Type B pancreatic cell (in vitro differentiated cells): ENCODE measurements around the gene RNF157. TPM values are rescaled to one million over a fixed set of nuclear protein-coding genes. Genes with fewer than 3 reads are reported as not detected.

Source experiments
- DNase-seq: peaks from one replicate; pipeline ENCODE4 v3.0.0; 2021; ENCODE audit warnings: mixed read lengths; ENCODE audit not compliant: unreplicated experiment; ENCODE audit errors: extremely low spot score
- H3K27ac Mint-ChIP-seq: 2 replicates; pipeline ENCODE4 v1.8.0; 2021; ENCODE audit warnings: mild to moderate bottlenecking, mixed read lengths
- H3K27me3 Mint-ChIP-seq: 2 replicates; pipeline ENCODE4 v1.8.0; 2021; ENCODE audit warnings: mixed read lengths
- H3K36me3 Mint-ChIP-seq: 2 replicates; pipeline ENCODE4 v1.8.0; 2021; ENCODE audit warnings: mixed read lengths
- H3K4me1 Mint-ChIP-seq: one replicate; pipeline ENCODE4 v1.8.0; 2021; ENCODE audit warnings: mixed read lengths; ENCODE audit not compliant: unreplicated experiment
- H3K4me3 Mint-ChIP-seq: 2 replicates; pipeline ENCODE4 v1.8.0; 2021; ENCODE audit warnings: mild to moderate bottlenecking, mixed read lengths
- H3K9me3 Mint-ChIP-seq: 2 replicates; pipeline ENCODE4 v1.8.0; 2021; ENCODE audit warnings: mixed read lengths
- long read RNA-seq: library from polyadenylated mRNA; unstranded; transcript quantifications from one replicate; pipeline ENCODE4 v2.0.0, GENCODE V29; 2020
- total RNA-seq: library from RNA; stranded (reverse); gene quantifications from 2 replicates; pipeline ENCODE4 v1.2.1, GENCODE V29; 2021; ENCODE audit warnings: low replicate concordance
- TF ChIP-seq, protein P1 (sequence below): fragments of 200-600 bp; sonication (generic); conservative IDR thresholded peaks from 2 replicates; pipeline ENCODE4 v1.5.0; 2021; ENCODE audit warnings: antibody characterized with exemption, mild to moderate bottlenecking

Gene RNF157
- 5.4 and 27.0 TPM in 2 replicates for total RNA-seq
- long read RNA-seq, full-length matches to known transcripts: 1 of 4 reads
- long read RNA-seq, partial matches to known transcripts: 3 of 4 reads
- long read RNA-seq, other reads (novel, unspliced or antisense): 0 of 4 reads

DNA sequence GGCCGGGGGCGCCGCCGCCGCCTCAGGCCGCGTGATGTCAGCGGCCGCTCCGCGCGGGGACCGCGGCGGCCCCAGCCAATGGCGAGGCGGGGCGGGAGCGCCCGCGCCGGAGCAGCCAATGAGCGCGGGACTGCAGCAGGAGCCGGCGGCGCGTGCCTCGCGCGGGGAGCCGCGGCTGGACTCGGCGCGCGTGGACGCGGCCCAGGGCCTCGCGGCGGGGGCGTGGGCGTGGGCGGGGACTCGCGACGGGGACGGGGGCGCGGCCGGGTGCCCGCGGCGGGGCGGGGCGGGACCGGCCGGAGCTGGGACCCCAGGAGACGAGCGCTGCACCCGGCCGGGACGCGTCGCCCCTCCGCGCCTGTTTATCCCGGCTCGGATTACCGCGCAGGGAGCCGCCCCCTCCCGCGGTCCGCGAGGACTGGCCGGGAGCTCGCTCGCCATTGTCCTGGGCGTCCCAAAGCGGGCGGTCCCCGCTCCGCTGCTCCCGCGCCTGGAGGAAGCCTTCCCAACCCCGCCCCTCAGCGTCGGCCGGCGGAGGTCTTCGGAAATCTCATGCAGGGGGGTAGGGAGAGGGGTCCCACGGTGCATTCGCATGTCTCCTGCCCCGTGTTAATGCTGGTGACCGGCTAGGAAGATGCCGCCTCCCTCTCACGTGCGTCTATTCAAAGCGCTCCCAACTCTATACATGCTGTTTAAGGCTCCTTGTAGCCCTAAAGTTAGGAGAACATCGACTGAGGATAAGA, at the start of gene RNF157:
RNF157 (minus strand) TSS at position 33 of the 743 bp plus-strand sequence. CDS start 253 bp downstream, outside the sequence.
- no peaks in the 10 kb centered on the region for H3K36me3 Mint-ChIP-seq
- H3K27me3 Mint-ChIP-seq: peaks cover 13% of the 10 kb centered on the region
- peaks cover 36% of the 10 kb centered on the region for H3K4me1 Mint-ChIP-seq
- peak; percentile 77 for DNase-seq
- H3K27ac Mint-ChIP-seq: peak within 1 kb of the TSS; percentile 76
- TF ChIP-seq, protein P1, sequence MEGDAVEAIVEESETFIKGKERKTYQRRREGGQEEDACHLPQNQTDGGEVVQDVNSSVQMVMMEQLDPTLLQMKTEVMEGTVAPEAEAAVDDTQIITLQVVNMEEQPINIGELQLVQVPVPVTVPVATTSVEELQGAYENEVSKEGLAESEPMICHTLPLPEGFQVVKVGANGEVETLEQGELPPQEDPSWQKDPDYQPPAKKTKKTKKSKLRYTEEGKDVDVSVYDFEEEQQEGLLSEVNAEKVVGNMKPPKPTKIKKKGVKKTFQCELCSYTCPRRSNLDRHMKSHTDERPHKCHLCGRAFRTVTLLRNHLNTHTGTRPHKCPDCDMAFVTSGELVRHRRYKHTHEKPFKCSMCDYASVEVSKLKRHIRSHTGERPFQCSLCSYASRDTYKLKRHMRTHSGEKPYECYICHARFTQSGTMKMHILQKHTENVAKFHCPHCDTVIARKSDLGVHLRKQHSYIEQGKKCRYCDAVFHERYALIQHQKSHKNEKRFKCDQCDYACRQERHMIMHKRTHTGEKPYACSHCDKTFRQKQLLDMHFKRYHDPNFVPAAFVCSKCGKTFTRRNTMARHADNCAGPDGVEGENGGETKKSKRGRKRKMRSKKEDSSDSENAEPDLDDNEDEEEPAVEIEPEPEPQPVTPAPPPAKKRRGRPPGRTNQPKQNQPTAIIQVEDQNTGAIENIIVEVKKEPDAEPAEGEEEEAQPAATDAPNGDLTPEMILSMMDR: no peak
- peak within 1 kb of the TSS; percentile 88 for H3K4me3 Mint-ChIP-seq
- H3K9me3 Mint-ChIP-seq: no peaks in the 10 kb centered on the region

DNA sequence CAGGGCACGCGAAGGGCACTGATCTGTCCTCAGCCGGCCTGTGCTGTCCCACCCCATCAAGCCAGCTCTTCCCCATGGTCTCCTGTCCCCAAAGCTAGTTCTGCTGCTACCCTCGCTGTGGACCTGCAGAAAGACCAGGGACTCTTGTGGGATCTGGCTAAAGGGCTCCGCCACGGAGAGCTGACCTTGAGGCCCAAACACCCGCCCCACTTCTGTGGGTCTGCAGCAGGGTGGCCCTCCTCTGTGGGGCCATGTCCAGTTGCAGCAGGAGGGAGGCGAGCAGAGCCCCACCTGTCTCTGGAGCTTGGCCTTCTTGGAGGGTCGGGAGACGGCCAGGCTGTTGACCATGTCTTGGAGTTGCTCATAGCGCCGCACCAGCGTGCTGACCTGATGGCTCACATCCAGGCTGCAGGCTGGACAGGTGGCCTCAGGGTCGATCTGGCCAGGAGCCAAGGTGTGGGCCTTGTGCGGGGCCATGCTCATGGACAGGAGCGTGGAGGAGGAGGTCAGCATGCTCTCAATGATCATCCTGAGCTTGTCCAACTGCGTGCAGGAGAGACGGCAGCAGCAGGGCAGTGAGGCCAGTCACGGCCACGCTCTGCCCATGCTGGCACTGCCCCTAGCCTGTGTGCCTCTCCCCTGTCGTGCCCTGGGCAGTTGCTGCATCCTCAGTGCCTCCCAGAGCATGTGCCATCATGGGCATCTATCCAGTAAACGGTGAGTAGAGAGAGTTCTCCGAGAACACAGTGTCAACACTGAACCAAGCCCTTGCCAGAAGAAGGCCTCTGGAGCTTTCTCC, 41.5 kb upstream of the RNF157 start:
- H3K4me3 Mint-ChIP-seq: no peak overlapping the region
- DNase-seq: no peak
- no peak overlapping the region for H3K27ac Mint-ChIP-seq
- no peaks in the 10 kb centered on the region for H3K9me3 Mint-ChIP-seq
- H3K36me3 Mint-ChIP-seq: peaks cover 3% of the 10 kb centered on the region
- peaks cover 3% of the 10 kb centered on the region for H3K4me1 Mint-ChIP-seq
- TF ChIP-seq, protein P1: no peak
- no peaks in the 10 kb centered on the region for H3K27me3 Mint-ChIP-seq

DNA sequence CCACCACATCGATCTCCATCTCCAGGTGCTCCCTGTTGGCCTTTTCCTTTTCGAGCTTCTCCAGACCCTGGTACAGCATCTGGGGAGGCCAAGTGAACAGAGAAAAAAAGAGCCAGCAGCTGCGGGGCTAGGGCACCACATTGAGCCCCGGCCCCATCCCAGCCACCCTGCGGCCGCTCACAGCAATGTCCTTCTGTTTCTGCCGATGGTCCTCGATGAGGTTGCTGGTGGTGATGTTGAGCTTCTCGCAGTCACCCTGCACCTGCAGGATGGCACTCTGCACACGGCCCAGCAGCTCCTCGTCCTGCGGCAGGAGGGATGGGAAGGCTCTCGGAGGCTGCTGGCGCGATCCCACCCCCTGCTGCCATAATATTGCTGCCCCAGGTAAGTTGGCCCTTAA, 40.4 kb upstream of the RNF157 start:
- Mint-ChIP-seq H3K9me3 (no peaks in the 10 kb centered on the region), H3K4me1 (peaks cover 7% of the 10 kb centered on the region), H3K36me3 (no peaks in the 10 kb centered on the region), H3K27me3 (no peaks in the 10 kb centered on the region), H3K27ac (no peak overlapping the region), H3K4me3 (no peak overlapping the region)
- DNase-seq: no peak
- TF ChIP-seq, protein P1: no peak

GRCh38 chr17:76279742-76280287, 39.5 kb upstream of the RNF157 start:
- H3K27ac Mint-ChIP-seq: peak overlapping the region; percentile 36
- TF ChIP-seq, protein P1: peak; percentile 31
- DNase-seq: no peak
- H3K4me3 Mint-ChIP-seq: no peak overlapping the region
- H3K27me3 Mint-ChIP-seq: no peaks in the 10 kb centered on the region
- H3K36me3 Mint-ChIP-seq: no peaks in the 10 kb centered on the region
- no peaks in the 10 kb centered on the region for H3K9me3 Mint-ChIP-seq
- H3K4me1 Mint-ChIP-seq: peaks cover 9% of the 10 kb centered on the region

DNA sequence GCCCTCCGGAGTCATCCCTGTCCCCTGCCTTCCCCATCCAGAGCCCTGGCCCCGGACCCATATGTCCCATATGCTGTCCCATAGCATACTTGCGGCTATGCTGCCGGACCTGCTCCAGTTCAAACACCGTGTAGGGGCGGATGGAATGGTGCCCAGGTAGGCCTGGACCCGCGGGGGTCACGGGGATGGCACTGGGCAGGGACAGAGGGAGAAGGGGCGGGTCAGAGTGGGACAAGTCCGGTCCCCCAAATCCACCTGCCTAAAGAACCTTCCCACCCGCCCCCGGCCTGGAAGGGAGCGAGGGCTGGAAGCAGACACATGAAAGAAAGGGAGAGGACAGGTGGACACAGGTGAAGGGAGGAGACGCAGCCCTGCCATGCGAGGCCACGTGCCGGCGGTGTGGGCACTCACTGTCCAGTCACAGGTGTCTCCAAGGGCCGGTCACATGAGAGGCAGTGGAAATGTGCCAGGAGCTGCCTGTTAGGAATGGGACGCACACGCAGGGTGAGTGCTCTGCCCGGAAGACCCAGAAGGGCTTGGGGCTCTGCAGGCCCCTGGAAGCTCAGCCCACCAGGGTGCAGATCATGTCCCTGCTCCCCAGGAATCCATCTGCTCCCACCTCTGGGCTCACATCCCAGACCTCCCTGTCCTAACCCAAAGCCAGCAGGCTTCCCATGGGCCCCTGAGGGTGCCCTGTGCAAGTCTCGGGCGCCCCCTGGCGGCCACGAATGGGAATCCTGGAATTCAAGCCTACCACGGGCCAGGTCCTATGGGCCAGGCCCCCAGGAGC, 38.9 kb upstream of the RNF157 start:
- DNase-seq: peak; percentile 90
- H3K36me3 Mint-ChIP-seq: no peaks in the 10 kb centered on the region
- no peaks in the 10 kb centered on the region for H3K9me3 Mint-ChIP-seq
- H3K4me3 Mint-ChIP-seq: no peak overlapping the region
- H3K27ac Mint-ChIP-seq: peak overlapping the region; percentile 36
- TF ChIP-seq, protein P1: peak; percentile 99
- H3K4me1 Mint-ChIP-seq: peaks cover 10% of the 10 kb centered on the region
- H3K27me3 Mint-ChIP-seq: no peaks in the 10 kb centered on the region
